ENCODE measurements around the gene TMEM185B.
"Not testable (repeated sequence)": the region's sequence is repeated elsewhere in the genome, so short reads cannot be mapped to it uniquely, and the experiment has no call there.

TMEM185B gene

GRCh38 chr2:120208381-120209353, 14.5 kb downstream of the TMEM185B start:
- DNase-seq (ENCODE audit: low read depth in 2 of 2) = no peak

DNA sequence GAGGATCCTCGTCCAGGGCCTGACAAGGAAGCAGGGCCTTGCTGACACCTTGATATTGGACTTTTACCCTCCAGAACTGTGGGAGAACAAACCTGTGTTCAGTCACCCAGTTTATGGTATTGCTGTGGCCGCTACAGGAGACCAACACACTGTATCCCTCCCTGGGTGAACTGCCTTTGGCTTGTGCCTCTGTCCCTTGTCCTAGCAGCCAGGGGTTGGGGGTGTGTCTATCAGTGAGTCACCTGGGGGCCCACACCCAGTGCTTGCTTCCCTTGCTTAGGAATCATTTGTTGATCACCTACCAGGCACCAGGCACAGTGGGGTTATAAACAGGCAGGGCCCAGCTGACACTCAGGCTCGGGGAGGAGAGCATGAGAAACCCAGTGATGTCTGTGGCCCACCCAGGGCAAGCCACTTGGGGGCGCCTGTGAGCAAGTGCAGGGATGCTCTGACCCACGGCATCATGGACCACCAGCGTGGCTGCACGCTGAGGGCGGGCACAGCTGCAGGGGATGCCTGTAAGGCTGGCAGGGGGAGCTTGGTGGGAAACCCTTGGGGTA, 17.1 kb downstream of the TMEM185B start:
- peak in 1 of 2 donors; percentile 41 for DNase-seq (ENCODE audit: low read depth in 2 of 2)

DNA sequence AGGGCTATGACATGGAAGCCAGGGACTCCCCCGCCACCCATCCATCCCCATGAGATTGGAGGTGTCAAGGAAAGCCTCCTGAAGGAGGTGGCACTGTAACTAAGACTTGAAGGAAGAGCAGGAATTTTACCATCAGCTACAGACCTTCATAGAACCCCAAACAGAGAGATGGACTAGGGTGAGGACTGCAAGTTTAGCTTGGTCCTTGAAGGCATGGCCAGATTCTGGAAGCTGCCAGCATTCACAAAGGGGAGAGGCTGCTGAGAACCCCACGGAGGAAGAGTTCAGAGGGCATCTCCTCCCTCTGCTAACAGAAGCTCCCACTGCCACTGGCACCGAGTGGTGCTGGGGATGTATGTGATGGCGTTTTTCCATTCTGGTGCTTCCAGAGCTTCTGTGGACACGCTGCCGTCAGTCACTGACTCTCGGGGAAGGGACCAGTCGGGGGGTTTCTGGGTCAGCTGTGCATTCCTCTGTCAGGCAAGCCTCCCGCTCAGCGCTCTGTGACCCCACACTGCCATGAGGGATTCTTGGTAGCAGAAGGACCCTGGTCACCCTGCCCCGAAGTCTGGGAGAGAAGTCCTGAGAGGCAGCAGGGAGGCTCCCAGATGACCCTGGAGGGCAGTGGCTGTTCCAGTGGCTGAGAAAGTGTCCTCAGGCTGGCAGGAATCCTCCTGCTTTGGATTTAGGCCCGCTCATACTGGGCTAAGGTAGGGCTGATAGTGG, 18.1 kb downstream of the TMEM185B start:
- no peak for DNase-seq (ENCODE audit: low read depth in 2 of 2)

DNA sequence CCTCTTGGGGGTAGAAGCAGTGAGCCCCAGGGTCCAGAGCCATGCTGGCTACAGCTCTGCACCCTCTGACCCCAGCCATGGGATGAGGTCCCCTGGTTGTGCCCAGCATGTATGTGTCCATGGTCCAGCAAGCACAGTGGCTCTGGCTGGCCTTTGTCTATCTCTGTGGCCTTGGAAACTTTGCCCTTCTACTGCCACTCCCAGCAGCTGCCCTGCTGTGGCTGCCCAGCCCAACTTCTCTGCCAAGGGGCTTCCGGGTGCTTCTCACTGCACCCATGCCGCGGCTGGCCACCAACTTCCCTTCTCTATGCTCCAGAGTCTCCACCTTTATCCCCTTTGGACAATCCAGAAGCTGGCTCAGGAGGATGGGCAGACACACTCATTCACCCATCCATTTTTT, 18.8 kb downstream of the TMEM185B start:
- no peak for DNase-seq (ENCODE audit: low read depth in 2 of 2)

DNA sequence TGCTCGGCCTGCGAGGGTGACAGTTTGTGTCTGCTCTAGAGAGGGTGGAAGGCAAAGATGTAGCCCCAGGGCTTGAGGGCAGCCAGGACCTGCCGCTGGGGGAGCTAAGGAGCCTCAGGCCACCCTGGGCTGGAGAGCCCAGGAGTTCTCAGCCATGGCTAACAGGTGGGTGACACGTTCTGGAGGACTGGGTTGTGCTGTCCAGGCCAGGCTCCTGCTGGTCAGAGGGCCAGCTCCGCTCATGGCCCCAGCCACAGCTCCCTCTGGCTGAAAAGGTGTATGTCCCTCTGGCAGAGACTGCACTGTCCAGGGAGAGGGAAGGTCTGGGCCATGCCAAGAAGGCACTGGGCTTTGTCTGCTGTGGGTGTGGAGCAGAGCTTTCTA, 19.2 kb downstream of the TMEM185B start:
- DNase-seq (ENCODE audit: low read depth in 2 of 2) = no peak

- no peak for DNase-seq (ENCODE audit: low read depth in 2 of 2)
Measured at GRCh38 chr2:120203251-120204021, 19.8 kb downstream of the TMEM185B start.

- not testable (repeated sequence) for DNase-seq (ENCODE audit: low read depth in 2 of 2)
Measured at GRCh38 chr2:120199817-120200459, 23.3 kb downstream of the TMEM185B start.

DNA sequence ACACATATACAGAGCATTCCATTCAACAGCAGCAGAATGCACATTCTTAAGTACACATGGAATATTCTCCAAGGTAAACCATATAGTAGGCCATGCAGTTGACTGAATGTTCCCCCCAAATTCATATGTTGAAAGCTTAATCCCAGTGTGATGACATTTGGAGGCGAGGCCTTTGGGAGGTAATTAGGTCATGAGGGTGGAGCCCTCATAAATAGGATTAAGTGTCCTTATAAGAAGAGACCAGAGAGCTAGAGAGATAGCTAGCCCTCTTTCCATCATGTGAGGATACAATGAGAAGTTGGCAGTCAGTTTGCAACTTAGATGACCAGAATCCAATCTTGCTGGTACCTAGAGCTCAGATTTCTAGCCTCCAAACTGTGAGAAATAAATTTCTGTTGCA, 27.6 kb downstream of the TMEM185B start:
- no peak for DNase-seq (ENCODE audit: low read depth in 2 of 2)

GRCh38 chr2:120192280-120192679, 30.9 kb downstream of the TMEM185B start:
- DNase-seq (ENCODE audit: low read depth in 2 of 2) = no peak

- DNase-seq (ENCODE audit: low read depth in 2 of 2) = no peak
Measured at GRCh38 chr2:120189189-120189588, 34.0 kb downstream of the TMEM185B start.

- DNase-seq (ENCODE audit: low read depth in 2 of 2) = no peak
Measured at GRCh38 chr2:120182019-120182560, 41.1 kb downstream of the TMEM185B start.

DNA sequence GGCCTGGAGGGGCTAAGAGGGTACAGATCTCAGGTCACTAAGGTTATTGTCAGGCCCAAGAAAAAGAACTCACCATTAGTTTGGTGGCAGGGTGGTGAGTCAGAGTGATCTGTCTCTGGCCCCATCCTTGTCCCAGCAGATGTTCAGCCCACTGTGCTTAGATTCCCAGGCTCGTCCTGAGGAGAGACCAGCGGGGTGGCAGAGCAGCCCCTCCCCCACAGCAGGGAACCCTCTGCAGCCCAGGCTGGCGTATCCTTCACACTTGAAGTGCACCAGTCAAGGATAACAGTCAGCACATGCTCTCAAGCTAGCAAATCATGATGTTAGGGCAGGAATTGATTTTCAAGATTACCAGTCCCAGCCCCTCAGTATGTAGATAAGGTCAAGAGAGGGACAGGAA, 43.1 kb downstream of the TMEM185B start:
- DNase-seq (ENCODE audit: low read depth in 2 of 2) = no peak

DNA sequence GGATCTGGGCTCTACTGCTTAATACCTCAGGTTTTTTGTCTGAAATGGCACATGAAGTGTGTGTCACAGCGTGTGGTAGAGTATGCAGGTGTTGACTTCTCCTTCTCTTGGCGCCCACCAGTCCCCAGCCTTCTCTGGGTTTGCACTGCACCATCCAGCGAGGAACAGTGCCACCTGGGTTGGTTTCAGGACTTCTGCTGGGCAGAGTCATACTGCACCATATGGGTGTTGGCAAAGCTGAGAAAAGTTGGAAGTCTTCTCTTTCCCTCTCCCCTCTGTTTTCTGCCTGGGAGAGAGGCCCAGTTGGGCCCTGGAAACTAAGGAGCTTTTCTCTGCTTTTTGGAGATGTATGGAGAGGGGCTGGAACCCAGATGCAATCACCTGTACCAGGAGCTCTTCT, 43.8 kb downstream of the TMEM185B start:
- DNase-seq (ENCODE audit: low read depth in 2 of 2) = no peak

- no peak for DNase-seq (ENCODE audit: low read depth in 2 of 2)
Measured at GRCh38 chr2:120177973-120178372, 45.2 kb downstream of the TMEM185B start.

DNA sequence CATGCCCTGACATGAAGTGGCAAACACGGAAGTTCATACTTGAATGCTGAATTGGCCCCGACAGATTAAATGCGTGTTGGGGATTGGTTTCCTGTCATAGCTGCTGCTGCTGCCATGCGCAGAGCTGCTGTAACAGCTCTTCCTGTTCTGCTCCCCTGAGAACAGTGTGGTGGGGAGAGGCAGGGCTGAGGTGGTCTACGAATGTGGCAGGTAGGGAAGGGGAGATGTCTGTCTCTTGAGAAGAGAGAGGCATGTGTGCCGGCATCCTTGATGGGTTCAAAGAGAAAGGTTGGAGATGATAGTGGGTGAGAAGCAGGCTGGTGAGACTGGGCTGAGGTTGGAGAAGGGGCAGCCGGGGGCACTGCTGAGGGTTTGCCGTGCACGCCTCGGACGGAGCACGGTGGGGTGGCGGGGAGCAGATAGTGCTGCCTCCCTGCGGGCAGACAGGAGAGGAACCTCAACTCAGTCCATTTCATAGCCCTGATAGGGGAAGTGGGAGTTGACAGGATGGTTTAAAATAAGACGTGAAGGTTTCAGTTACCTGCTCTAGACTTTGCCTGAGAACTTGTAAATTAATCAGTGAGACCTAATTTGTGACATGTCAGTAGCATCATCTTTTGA, 46.1 kb downstream of the TMEM185B start:
- peak; percentile 61 to 62 for DNase-seq (ENCODE audit: low read depth in 2 of 2)

- no peak for DNase-seq (ENCODE audit: low read depth in 2 of 2)
Measured at GRCh38 chr2:120176526-120176925, 46.7 kb downstream of the TMEM185B start.

- no peak for DNase-seq (ENCODE audit: low read depth in 2 of 2)
Measured at GRCh38 chr2:120174963-120175581, 48.1 kb downstream of the TMEM185B start.

Measured in activated CD4-positive, alpha-beta T cell treated with anti-CD3 and anti-CD28 coated beads for 24 hours (primary cell).